ENCODE data around the gene RGS7BP.

- TF ChIP-seq CTCF (conservative IDR thresholded peaks at IDR 0.05): no peak
- no peak for TF ChIP-seq EZH2 (IDR thresholded peaks at IDR 0.05; ENCODE audit: low read depth)
Observed at GRCh38 chr5:64487283-64487682, 18.5 kb upstream of the RGS7BP start.
